NCI-H146 (cell line): ENCODE results near the gene SPATS1.
"Not testable (repeated sequence)": the region's sequence is repeated elsewhere in the genome, so short reads cannot be mapped to it uniquely, and the experiment has no call there.

Experiments used
- DNase-seq: peaks from one replicate; lab custom pipeline; 2025; lab: John Stamatoyannopoulos, UW

Gene SPATS1

GRCh38 chr6:44311304-44311703 lies 31.1 kb upstream of the SPATS1 start:
- no peak for DNase-seq

- DNase-seq: no peak
These were observed 30.7 kb upstream of the SPATS1 start for GRCh38 chr6:44311767-44312166.

- peak; percentile 93 for DNase-seq
These were observed 29.3 kb upstream of the SPATS1 start, which contains the start of gene AARS2 for GRCh38 chr6:44312901-44313788. TSS of gene AARS2 (minus strand) at chr6:44313347. CDS start at chr6:44313323, 24 bp downstream.

- DNase-seq: not testable (repeated sequence)
These were observed 27.8 kb upstream of the SPATS1 start for GRCh38 chr6:44314657-44315056.

- no peak for DNase-seq
These were observed 26.9 kb upstream of the SPATS1 start for GRCh38 chr6:44315516-44315915.

- DNase-seq: no peak
These were observed 26.5 kb upstream of the SPATS1 start for GRCh38 chr6:44315951-44316350.

- no peak for DNase-seq
These were observed 26.0 kb upstream of the SPATS1 start for GRCh38 chr6:44316481-44316880.

GRCh38 chr6:44317136-44317631 lies 25.3 kb upstream of the SPATS1 start:
- DNase-seq: not testable (repeated sequence)

GRCh38 chr6:44321210-44321609 lies 21.2 kb upstream of the SPATS1 start:
- no peak for DNase-seq

- DNase-seq: no peak
These were observed 15.4 kb upstream of the SPATS1 start for GRCh38 chr6:44327096-44327495.

- DNase-seq: no peak
These were observed 14.7 kb upstream of the SPATS1 start for GRCh38 chr6:44327760-44328159.

- DNase-seq: not testable (repeated sequence)
These were observed 14.2 kb upstream of the SPATS1 start for GRCh38 chr6:44328203-44328602.

GRCh38 chr6:44329858-44330257 lies 12.6 kb upstream of the SPATS1 start:
- DNase-seq: no peak

GRCh38 chr6:44332585-44332984 lies 9.9 kb upstream of the SPATS1 start:
- no peak for DNase-seq

GRCh38 chr6:44333273-44333919 lies 9.1 kb upstream of the SPATS1 start:
- no peak for DNase-seq

GRCh38 chr6:44333942-44334341 lies 8.5 kb upstream of the SPATS1 start:
- DNase-seq: no peak

GRCh38 chr6:44335631-44336030 lies 6.8 kb upstream of the SPATS1 start:
- DNase-seq: peak; percentile 67

- peak; percentile 85 for DNase-seq
These were observed 4.0 kb upstream of the SPATS1 start for GRCh38 chr6:44338228-44339122.

- DNase-seq: no peak
These were observed 3.1 kb upstream of the SPATS1 start for GRCh38 chr6:44339301-44339700.

- no peak for DNase-seq
These were observed 2.5 kb upstream of the SPATS1 start for GRCh38 chr6:44339763-44340625.
